Retinal pigment epithelial cell (primary cell): ENCODE measurements around the gene EGLN1.

Experiments used
- DNase-seq: peaks from one replicate; pipeline ENCODE4 v3.0.0-alpha.2; 2010; ENCODE audit warnings: low read depth
- H3K4me3 ChIP-seq: 2 replicates; pipeline ENCODE4 v1.5.1; 2011; ENCODE audit warnings: mild to moderate bottlenecking, low read length, control low read depth, moderate library complexity
- TF ChIP-seq, protein P1 (sequence below): conservative IDR thresholded peaks from 2 replicates; pipeline ENCODE4 v1.5.1; 2011; ENCODE audit warnings: low read depth, low read length, control low read depth, inconsistent platforms

EGLN1 gene

DNA sequence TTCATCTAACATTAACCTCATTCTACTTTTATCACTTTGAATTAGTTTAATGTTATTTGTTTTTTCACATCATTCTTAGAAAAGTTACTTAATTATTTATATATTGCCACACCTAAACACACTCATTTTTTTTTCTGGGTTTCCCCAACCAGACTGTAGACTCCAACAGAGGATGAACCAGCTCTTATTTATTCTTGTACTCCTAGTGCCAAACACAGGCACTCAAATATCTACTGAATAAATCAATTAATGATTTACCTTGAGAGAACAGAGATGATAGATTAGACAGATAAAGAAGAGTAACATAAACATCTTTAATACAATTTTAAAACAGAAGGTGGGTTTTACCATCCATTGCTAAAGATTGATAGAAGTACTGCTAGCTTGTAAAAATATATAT is 35.6 kb downstream of the EGLN1 start:
- DNase-seq, result no peak
- TF ChIP-seq, protein P1, sequence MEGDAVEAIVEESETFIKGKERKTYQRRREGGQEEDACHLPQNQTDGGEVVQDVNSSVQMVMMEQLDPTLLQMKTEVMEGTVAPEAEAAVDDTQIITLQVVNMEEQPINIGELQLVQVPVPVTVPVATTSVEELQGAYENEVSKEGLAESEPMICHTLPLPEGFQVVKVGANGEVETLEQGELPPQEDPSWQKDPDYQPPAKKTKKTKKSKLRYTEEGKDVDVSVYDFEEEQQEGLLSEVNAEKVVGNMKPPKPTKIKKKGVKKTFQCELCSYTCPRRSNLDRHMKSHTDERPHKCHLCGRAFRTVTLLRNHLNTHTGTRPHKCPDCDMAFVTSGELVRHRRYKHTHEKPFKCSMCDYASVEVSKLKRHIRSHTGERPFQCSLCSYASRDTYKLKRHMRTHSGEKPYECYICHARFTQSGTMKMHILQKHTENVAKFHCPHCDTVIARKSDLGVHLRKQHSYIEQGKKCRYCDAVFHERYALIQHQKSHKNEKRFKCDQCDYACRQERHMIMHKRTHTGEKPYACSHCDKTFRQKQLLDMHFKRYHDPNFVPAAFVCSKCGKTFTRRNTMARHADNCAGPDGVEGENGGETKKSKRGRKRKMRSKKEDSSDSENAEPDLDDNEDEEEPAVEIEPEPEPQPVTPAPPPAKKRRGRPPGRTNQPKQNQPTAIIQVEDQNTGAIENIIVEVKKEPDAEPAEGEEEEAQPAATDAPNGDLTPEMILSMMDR, result no peak
- H3K4me3 ChIP-seq, result no peak overlapping the region

DNA sequence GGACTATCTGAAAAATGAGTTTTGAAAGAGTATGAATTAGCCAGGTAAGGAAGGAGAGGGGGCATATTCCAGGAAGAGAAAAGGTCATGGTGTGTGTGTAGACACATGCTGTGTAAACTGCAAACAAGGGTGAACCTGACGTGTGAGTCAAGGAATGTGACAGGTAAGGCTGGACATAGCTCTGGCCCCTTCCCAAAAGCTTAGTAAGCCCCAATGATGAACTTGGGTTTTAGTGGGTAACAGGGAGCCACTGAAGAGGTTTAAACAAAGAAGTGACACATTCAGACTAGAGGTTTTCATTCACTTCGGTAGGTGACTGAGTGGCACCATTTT is 36.7 kb downstream of the EGLN1 start:
- DNase-seq, result no peak
- TF ChIP-seq, protein P1, result no peak
- H3K4me3 ChIP-seq, result no peak overlapping the region

DNA sequence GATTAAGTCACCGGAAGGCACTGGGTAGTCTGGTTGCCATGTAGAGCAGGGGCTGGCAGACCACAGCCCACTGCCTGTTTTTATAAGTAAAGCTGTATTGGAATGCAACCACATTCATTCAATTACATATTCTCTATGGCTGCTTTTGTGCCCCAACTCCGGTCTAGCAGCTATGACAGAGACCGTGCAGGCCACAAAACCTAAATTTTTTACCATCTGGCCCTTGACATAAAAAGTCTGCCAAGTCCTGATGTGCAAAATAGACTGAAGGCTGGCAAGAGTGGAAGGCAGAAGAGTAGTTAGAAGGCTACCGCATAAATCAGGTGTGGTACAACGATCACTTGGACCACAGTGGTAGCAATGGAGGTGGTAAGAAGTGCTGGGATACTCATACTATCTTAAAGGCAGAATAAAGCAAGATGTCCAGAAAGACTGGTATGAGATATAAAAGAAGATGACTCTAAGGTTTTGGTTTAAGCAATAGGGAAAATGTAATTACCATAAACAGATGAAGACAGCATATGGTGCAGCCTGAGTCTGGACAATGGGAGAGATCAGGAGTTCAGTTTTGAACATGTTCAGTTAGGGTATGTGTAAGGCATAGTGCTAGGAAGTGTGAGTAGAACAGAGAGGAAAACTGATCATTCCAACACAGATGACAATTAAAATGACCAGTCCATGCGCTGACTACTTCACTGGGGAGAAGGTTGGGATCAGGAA is 37.2 kb downstream of the EGLN1 start:
- peak; percentile 20 for DNase-seq
- H3K4me3 ChIP-seq, result no peak overlapping the region
- TF ChIP-seq, protein P1, result no peak

DNA sequence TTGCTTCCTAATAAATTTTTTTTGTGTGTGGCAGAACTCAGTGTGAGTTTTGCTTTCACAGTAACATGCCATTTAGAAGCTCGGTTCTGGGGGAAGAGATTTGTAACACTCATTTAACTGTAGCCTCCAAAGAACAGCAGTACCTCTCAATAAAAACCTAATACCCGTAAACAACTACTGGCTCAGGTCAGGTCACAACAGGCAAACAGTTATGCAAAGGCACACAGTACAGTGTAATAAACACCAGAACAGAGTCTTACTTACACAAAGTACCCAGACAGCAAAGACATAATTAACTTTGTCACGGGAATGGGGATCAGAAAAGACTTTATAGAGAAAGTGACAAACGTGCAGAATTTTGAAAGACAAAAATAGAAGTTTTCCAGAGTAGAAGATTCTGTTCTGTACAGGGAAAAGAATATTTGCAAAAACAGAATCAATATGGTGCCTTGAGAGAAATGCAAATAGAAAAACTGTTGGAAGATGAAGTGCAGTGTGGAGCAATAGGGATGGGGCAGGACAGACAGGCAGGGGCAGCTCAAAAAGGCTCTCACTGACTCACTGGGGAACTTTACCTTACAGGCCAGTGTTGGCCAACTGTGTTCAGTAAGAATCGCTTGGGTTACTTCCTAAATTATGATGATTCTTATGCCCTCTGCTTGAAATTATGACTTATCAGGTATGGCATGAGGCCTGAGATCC is 38.8 kb downstream of the EGLN1 start:
- H3K4me3 ChIP-seq, result no peak overlapping the region
- TF ChIP-seq, protein P1, result no peak
- DNase-seq, result no peak

DNA sequence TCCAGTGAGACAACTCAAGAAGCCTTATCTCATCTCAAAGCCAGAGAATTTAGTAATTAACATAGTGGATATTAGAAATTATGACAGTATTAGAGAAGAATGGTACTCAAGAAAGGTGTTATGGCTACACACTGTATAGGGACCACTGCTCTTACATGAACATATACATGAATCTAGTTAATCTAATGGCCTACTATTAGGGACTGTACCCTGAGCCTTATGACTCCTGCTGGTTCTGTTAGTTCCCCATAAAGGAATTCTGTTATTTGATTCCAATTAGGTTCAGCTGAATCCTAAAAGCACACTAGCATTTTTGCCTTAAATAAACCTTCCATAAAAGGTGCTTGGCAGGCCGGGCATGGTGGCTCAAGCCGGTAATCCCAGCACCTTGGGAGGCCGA is 39.7 kb downstream of the EGLN1 start:
- TF ChIP-seq, protein P1, result no peak
- DNase-seq, result no peak
- H3K4me3 ChIP-seq, result no peak overlapping the region

DNA sequence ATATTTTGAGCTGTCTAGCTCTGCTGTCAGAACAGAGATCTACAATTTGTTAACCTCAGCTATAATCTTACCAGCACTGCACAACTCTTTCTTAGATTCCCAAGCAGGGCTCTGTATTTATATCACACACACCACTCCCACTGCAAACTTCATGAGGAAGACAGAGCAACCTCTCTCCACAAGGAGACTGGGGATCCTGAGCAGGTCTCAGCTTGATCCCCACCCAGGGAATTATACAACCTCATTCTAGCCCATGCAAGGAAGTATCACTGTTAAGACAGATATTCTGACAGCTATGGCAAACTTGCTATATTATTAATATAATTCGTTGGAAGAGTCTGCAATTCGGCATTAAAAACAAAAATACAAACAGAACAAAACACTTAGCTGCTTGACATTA is 40.4 kb downstream of the EGLN1 start:
- TF ChIP-seq, protein P1, result no peak
- DNase-seq, result no peak
- H3K4me3 ChIP-seq, result no peak overlapping the region

DNA sequence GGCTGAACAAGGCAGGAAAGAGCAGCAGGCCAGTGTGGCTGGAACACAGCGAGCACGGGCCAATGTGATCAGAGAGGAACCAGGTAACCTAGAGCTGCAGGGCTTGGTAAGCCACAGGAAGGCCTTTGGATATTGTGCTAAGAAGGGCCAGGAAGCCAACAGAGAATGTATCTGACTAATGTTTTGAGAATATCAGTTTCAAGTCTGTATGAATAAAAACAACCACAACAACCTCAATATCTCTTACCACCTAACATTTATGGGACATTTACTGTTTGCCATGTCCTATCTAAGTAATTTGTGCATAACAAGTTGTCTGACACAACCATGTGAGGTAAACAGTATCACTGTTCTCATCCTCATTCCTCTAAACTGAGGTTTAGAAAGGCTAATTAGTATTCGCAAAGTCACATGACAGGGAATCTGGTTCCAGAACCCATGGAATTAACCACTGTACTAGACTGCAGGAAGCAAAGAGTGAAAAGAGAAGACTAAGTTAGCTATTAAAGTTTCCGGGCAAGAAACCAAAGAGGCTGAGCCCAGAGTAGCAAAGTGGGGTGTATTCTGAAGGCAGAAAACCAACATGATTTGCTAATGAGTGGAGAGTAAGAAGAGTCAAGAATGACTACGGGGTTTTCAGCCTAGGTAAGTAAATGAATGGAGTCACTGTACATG is 45.1 kb downstream of the EGLN1 start:
- TF ChIP-seq, protein P1, result no peak
- H3K4me3 ChIP-seq, result no peak overlapping the region
- DNase-seq, result no peak
